ENCODE measurements around the gene UGT1A3.

- TF ChIP-seq CTCF (IDR thresholded peaks at IDR 0.05; ENCODE audit: low read length) (no peak), EZH2 (optimal IDR thresholded peaks at IDR 0.05; ENCODE audit: low read depth, low read length) (no peak), EZH2phosphoT487 (IDR thresholded peaks at IDR 0.05; ENCODE audit: low read length) (no peak)
Observed at GRCh38 chr2:233795735-233796171, 66.9 kb downstream of the UGT1A3 start.

All from MM.1S (cell line).